Dermis microvascular lymphatic vessel endothelial cell (primary cell): ENCODE measurements around the gene RRAD. TPM values are rescaled to one million over a fixed set of nuclear protein-coding genes. Genes with fewer than 3 reads are reported as not detected.

Experiments
- DNase-seq, 2 donors: peaks; one replicate each; pipeline versions ENCODE4 v3.0.0 to v3.0.0-alpha.2; 2010; ENCODE audit warnings: low read depth in 2 of 2
- total RNA-seq: library from RNA; depleted of rRNA; stranded (reverse); fragments of >200 nt; gene quantifications from 2 replicates; pipeline ENCODE4 v1.2.1, GENCODE V29; 2014

Gene RRAD
- total RNA-seq, 1 donor from 2014 or later: 1.0 TPM

- DNase-seq: no peak
These were observed 7.6 kb downstream of the RRAD start for GRCh38 chr16:66917741-66918140.

GRCh38 chr16:66916518-66916917 is 8.8 kb downstream of the RRAD start:
- DNase-seq: no peak

GRCh38 chr16:66915041-66915440 is 10.3 kb downstream of the RRAD start:
- DNase-seq: no peak

- DNase-seq: no peak
These were observed 10.8 kb downstream of the RRAD start for GRCh38 chr16:66914541-66914940.

- DNase-seq: no peak
These were observed 11.6 kb downstream of the RRAD start for GRCh38 chr16:66913711-66914110.

- DNase-seq: no peak
These were observed 12.3 kb downstream of the RRAD start for GRCh38 chr16:66913081-66913480.

- no peak for DNase-seq
These were observed 13.5 kb downstream of the RRAD start for GRCh38 chr16:66911801-66912200.

GRCh38 chr16:66911112-66911511 is 14.2 kb downstream of the RRAD start:
- DNase-seq: no peak

- no peak for DNase-seq
These were observed 15.0 kb downstream of the RRAD start for GRCh38 chr16:66910175-66910940.

GRCh38 chr16:66908762-66909559 is 16.4 kb downstream of the RRAD start:
- DNase-seq: no peak

- no peak for DNase-seq
These were observed 17.2 kb downstream of the RRAD start for GRCh38 chr16:66908116-66908515.

- DNase-seq: no peak
These were observed 18.2 kb downstream of the RRAD start for GRCh38 chr16:66906916-66907836.

GRCh38 chr16:66905633-66906539 is 19.4 kb downstream of the RRAD start:
- no peak for DNase-seq

- no peak for DNase-seq
These were observed 20.3 kb downstream of the RRAD start for GRCh38 chr16:66904846-66905632.

GRCh38 chr16:66904428-66904845 is 20.9 kb downstream of the RRAD start:
- DNase-seq: no peak

- DNase-seq: no peak
These were observed 21.5 kb downstream of the RRAD start for GRCh38 chr16:66903544-66904427.

GRCh38 chr16:66902648-66903543 is 22.4 kb downstream of the RRAD start:
- DNase-seq: no peak

- DNase-seq: no peak
These were observed 23.7 kb downstream of the RRAD start for GRCh38 chr16:66901626-66902025.
